Gastrocnemius medialis (tissue), 4 donors: ENCODE measurements around the gene AATK. TPM values are rescaled to one million over a fixed set of nuclear protein-coding genes. Genes with fewer than 3 reads are reported as not detected.

Experiments
- ATAC-seq, 2 donors: fragments of 150-250 bp; one replicate each; pipeline ENCODE4 v1.9.1; 2016
- DNase-seq, 2 donors: peaks; one replicate each; pipeline ENCODE4 v3.0.0-alpha.2; 2019
- H3K27ac ChIP-seq, 4 donors: fragments of 200-600 bp; sonication (generic); 1 replicate in 1 of 4; 2 replicates in 3 of 4; pipeline ENCODE4 v1.5.1; 2016 to 2018; ENCODE audit warnings: mild to moderate bottlenecking in 2 of 4, moderate library complexity in 1 of 4
- H3K27me3 ChIP-seq, 3 donors: fragments of 200-600 bp; sonication (generic) in 2 of 3; 1 replicate in 1 of 3; 2 replicates in 2 of 3; pipeline versions ENCODE4 v1.5.1 to v1.6.0; 2016 to 2019; ENCODE audit warnings: mild to moderate bottlenecking in 1 of 3, moderate library complexity in 1 of 3
- H3K36me3 ChIP-seq, 2 donors: fragments of 200-600 bp; sonication (generic) in 1 of 2; one replicate each; pipeline ENCODE4 v1.5.1; 2017 to 2018
- H3K4me1 ChIP-seq, 2 donors: fragments of 200-600 bp; sonication (generic) in 1 of 2; one replicate each; pipeline ENCODE4 v1.5.1; 2016 to 2017; ENCODE audit warnings: mild to moderate bottlenecking in 2 of 2
- H3K4me3 ChIP-seq, 4 donors: fragments of 200-600 bp; sonication (generic) in 3 of 4; 1 replicate in 1 of 4; 2 replicates in 3 of 4; pipeline ENCODE4 v1.5.1; 2016 to 2019; ENCODE audit warnings: mild to moderate bottlenecking in 2 of 4
- H3K9me3 ChIP-seq, 3 donors: fragments of 200-600 bp; sonication (generic) in 2 of 3; 1 replicate in 1 of 3; 2 replicates in 2 of 3; pipeline ENCODE4 v1.5.1; 2016 to 2019
- POLR2A ChIP-seq, 2 donors: fragments of 450-650 bp; IDR thresholded peaks; one replicate each; pipeline ENCODE4 v1.6.1; 2017; ENCODE audit warnings: antibody characterized with exemption in 2 of 2, mild to moderate bottlenecking in 2 of 2, moderate library complexity in 2 of 2
- in situ Hi-C, 4 donors: fragments of 200-750 bp; cut with MboI; loops; one replicate each; pipeline versions ENCODE4 v1.15.0 to v1.8.0; 2017; ENCODE audit warnings: low sequenced_read_pairs in 4 of 4
- intact Hi-C: fragments of 100-400 bp; cut with DNase I; formaldehyde crosslinking; loops from one replicate; pipeline ENCODE4 v1.15.1; 2023; ENCODE audit warnings: low total_unique reads
- total RNA-seq, 4 donors: library from RNA; depleted of rRNA; stranded (reverse); fragments of >200 nt; gene quantifications; one replicate each; pipeline versions ENCODE4 v1.1.0 to v1.2.3, GENCODE V29; 2016
- TF ChIP-seq, protein P1 (sequence below), 5 experiments: fragments of 450-650 bp in 3 of 5; fragments of 200-600 bp in 2 of 5; sonication (generic) in 2 of 5; IDR thresholded peaks in 4 of 5; conservative IDR thresholded peaks in 1 of 5; 1 replicate in 4 of 5; 2 replicates in 1 of 5; pipeline ENCODE4 v1.5.1; 2016 to 2019; ENCODE audit warnings: antibody characterized with exemption in 5 of 5, mild to moderate bottlenecking in 3 of 5, moderate library complexity in 3 of 5

Gene AATK
- total RNA-seq, 4 donors from 2014 or later = 0.10 to 1.3 (median 0.80) TPM

DNA sequence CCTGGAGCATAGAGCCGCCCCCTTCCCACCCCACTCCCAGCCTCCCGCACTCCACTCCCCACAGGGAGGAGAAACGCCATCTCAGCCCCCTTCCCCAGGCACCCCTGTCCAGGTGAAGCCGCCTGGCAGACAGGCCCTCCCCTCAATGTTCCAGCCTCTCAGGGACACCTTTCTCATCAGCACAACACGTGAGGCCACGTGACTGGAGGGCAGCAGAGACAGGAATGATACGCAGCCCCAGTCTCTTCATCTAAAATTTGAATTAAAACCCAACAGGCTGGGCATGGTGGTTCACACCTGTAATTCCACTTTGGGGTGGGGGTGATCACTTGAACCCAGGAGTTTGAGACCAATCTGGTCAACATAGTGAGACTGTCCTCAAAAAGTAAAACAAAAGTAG lies 20.2 kb upstream of the AATK start:
- Histone ChIP-seq H3K27me3 (peaks cover 0 to 3% (median 0%) of the 10 kb centered on the region in 3 donors), H3K4me3 (no peak overlapping the region), H3K36me3 (no peaks in the 10 kb centered on the region), H3K4me1 (no peaks in the 10 kb centered on the region), H3K9me3 (no peaks in the 10 kb centered on the region), H3K27ac (no peak overlapping the region)
- DNase-seq = no peak
- intact Hi-C loops = no loop called here
- TF ChIP-seq POLR2A (IDR thresholded peaks at IDR 0.05) = no peak
- TF ChIP-seq, protein P1, sequence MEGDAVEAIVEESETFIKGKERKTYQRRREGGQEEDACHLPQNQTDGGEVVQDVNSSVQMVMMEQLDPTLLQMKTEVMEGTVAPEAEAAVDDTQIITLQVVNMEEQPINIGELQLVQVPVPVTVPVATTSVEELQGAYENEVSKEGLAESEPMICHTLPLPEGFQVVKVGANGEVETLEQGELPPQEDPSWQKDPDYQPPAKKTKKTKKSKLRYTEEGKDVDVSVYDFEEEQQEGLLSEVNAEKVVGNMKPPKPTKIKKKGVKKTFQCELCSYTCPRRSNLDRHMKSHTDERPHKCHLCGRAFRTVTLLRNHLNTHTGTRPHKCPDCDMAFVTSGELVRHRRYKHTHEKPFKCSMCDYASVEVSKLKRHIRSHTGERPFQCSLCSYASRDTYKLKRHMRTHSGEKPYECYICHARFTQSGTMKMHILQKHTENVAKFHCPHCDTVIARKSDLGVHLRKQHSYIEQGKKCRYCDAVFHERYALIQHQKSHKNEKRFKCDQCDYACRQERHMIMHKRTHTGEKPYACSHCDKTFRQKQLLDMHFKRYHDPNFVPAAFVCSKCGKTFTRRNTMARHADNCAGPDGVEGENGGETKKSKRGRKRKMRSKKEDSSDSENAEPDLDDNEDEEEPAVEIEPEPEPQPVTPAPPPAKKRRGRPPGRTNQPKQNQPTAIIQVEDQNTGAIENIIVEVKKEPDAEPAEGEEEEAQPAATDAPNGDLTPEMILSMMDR (IDR thresholded peaks at IDR 0.05 in 4 of 5, conservative IDR thresholded peaks at IDR 0.05 in 1 of 5) = no peak
- in situ Hi-C loops = no loop called here
- ATAC-seq = no peak

DNA sequence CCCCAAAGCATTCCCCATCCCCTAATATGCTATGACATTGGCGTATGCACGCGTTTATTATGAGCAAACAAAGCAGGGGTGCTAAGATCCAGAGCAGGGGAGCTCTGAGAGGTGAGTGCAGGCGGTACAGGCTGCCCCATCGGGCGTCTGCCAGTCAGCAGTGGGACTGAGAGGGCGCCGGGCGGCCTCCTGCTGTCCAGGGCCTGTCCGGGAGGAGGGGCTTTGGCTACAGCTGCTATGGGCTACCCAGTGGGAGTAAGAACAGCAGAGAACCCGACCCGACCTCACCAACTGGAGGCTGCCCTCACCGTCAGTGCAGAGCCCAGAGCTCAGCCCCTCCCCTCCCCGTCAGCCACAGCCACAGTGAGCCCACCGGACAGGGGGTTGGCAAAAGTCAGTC lies 18.5 kb upstream of the AATK start:
- Histone ChIP-seq H3K4me3 (no peak overlapping the region), H3K4me1 (no peaks in the 10 kb centered on the region), H3K27ac (no peak overlapping the region), H3K36me3 (no peaks in the 10 kb centered on the region), H3K9me3 (no peaks in the 10 kb centered on the region), H3K27me3 (peaks cover 0 to 3% (median 0%) of the 10 kb centered on the region in 3 donors)
- in situ Hi-C loops (no loop called here), intact Hi-C loops (no loop called here)
- ATAC-seq (no peak), DNase-seq (no peak)
- no peak for TF ChIP-seq POLR2A (IDR thresholded peaks at IDR 0.05)
- TF ChIP-seq, protein P1 (IDR thresholded peaks at IDR 0.05 in 4 of 5, conservative IDR thresholded peaks at IDR 0.05 in 1 of 5) = no peak

DNA sequence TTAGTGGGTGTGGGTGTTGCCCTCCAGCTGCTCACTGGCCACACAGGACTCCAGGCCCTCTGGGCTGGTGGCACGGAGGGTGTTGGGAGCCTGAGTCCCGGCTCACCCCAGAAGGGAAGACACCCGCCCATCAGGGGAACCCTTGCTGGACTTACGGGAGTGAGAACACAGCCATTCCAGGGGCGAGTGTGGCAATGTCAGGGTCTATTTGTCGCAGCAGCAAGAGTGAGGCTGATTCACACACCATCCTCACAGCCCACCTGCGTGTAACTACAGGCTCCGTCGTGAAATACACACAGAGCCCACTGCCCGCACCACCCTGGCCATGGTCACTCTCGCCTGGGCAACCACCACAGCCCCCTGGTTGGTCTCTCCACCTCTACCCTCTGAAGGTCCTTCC lies 17.8 kb upstream of the AATK start:
- Histone ChIP-seq H3K36me3 (no peaks in the 10 kb centered on the region), H3K27ac (no peak overlapping the region), H3K9me3 (no peaks in the 10 kb centered on the region), H3K4me1 (no peaks in the 10 kb centered on the region), H3K4me3 (no peak overlapping the region), H3K27me3 (peaks cover 0 to 3% (median 0%) of the 10 kb centered on the region in 3 donors)
- no peak for ATAC-seq
- intact Hi-C loops (no loop called here), in situ Hi-C loops (no loop called here)
- TF ChIP-seq POLR2A (IDR thresholded peaks at IDR 0.05) = no peak
- TF ChIP-seq, protein P1 (IDR thresholded peaks at IDR 0.05 in 4 of 5, conservative IDR thresholded peaks at IDR 0.05 in 1 of 5) = no peak
- DNase-seq = no peak

DNA sequence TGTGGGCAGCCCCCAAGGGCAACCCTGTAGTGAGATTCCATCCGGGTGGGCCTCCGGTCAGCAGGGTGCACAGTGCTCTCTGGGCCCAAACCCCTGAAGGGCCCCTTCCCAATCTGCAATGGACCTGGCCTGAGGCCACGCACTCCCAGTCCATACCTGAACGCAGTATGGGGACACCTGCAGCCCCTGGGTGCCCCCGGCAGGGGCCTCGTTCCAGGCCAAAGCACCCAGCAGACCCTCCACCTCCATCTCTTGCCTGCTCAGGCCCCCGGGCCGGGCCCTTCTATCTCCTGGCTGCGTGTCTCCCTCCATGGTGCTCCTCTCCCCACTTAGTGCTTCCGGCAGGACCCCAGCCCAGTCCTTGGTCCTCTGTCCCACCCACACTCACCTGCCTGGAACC lies 17.3 kb upstream of the AATK start:
- Histone ChIP-seq H3K4me3 (no peak overlapping the region), H3K27me3 (peaks cover 0 to 3% (median 0%) of the 10 kb centered on the region in 3 donors), H3K27ac (no peak overlapping the region), H3K9me3 (no peaks in the 10 kb centered on the region), H3K4me1 (no peaks in the 10 kb centered on the region), H3K36me3 (no peaks in the 10 kb centered on the region)
- in situ Hi-C loops (no loop called here), intact Hi-C loops (no loop called here)
- no peak for ATAC-seq
- no peak for DNase-seq
- TF ChIP-seq POLR2A (IDR thresholded peaks at IDR 0.05) = no peak
- TF ChIP-seq, protein P1 (IDR thresholded peaks at IDR 0.05 in 4 of 5, conservative IDR thresholded peaks at IDR 0.05 in 1 of 5) = no peak

DNA sequence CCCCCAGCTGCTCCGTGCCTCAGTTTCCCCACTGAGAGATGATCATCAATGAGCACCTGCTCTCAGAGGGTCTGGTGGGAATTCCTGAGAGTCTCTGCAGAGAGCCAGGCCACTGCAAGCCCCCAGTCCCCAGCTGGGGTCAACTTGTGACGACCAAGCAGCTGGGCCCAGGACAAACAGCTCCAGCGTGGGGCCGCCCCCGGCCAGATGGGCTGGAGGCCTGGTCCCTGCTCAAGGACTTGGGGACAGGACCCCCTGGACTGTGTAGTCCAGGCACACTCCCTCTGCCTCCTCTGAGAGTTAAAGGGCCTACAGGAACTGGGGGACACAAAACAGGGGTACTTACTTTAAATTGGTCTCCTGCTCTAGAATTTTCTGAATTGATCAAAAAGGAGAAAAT lies 16.6 kb upstream of the AATK start:
- intact Hi-C loops = no loop called here
- no peak for DNase-seq
- in situ Hi-C loops = no loop called here

More for the DNA sequence above, 16.6 kb upstream of the AATK start:
- TF ChIP-seq, protein P1 (IDR thresholded peaks at IDR 0.05 in 4 of 5, conservative IDR thresholded peaks at IDR 0.05 in 1 of 5) = no peak
- TF ChIP-seq POLR2A (IDR thresholded peaks at IDR 0.05) = no peak
- Histone ChIP-seq H3K36me3 (no peaks in the 10 kb centered on the region), H3K4me3 (no peak overlapping the region), H3K27me3 (peaks cover 0 to 3% (median 0%) of the 10 kb centered on the region in 3 donors), H3K4me1 (no peaks in the 10 kb centered on the region), H3K27ac (no peak overlapping the region), H3K9me3 (no peaks in the 10 kb centered on the region)
- no peak for ATAC-seq
